ENCODE results near the gene RANGAP1.

- TF ChIP-seq, protein P1, sequence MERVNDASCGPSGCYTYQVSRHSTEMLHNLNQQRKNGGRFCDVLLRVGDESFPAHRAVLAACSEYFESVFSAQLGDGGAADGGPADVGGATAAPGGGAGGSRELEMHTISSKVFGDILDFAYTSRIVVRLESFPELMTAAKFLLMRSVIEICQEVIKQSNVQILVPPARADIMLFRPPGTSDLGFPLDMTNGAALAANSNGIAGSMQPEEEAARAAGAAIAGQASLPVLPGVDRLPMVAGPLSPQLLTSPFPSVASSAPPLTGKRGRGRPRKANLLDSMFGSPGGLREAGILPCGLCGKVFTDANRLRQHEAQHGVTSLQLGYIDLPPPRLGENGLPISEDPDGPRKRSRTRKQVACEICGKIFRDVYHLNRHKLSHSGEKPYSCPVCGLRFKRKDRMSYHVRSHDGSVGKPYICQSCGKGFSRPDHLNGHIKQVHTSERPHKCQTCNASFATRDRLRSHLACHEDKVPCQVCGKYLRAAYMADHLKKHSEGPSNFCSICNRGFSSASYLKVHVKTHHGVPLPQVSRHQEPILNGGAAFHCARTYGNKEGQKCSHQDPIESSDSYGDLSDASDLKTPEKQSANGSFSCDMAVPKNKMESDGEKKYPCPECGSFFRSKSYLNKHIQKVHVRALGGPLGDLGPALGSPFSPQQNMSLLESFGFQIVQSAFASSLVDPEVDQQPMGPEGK (CRISPR knock-in tag; IDR thresholded peaks at IDR 0.05; ENCODE audit: borderline replicate concordance): no peak
- TF ChIP-seq OSR1 (CRISPR knock-in tag; IDR thresholded peaks at IDR 0.05): no peak
- no peak for TF ChIP-seq CREB5 (CRISPR knock-in tag; IDR thresholded peaks at IDR 0.05; ENCODE audit: low read depth)
- no peak for TF ChIP-seq ZFP30 (CRISPR knock-in tag; IDR thresholded peaks at IDR 0.05)
- TF ChIP-seq CSDC2 (CRISPR knock-in tag; IDR thresholded peaks at IDR 0.05): no peak
- TF ChIP-seq RARB (CRISPR knock-in tag; IDR thresholded peaks at IDR 0.05): no peak
- TF ChIP-seq ARNTL (CRISPR knock-in tag; IDR thresholded peaks at IDR 0.05; ENCODE audit: borderline replicate concordance, low read depth): no peak
- TF ChIP-seq ISL1 (CRISPR knock-in tag; IDR thresholded peaks at IDR 0.05): no peak
- no peak for TF ChIP-seq ZFP3 (CRISPR knock-in tag; IDR thresholded peaks at IDR 0.05)
- no peak for TF ChIP-seq ZNF70 (CRISPR knock-in tag; IDR thresholded peaks at IDR 0.05)
- no peak for TF ChIP-seq SNAI2 (CRISPR knock-in tag; IDR thresholded peaks at IDR 0.05)
- no peak for TF ChIP-seq GLIS3 (CRISPR knock-in tag; IDR thresholded peaks at IDR 0.05)
These were observed 16.2 kb upstream of the RANGAP1 start for GRCh38 chr22:41302021-41302767.

All from SK-N-SH treated with all-trans-retinoic acid at 6 μM for 48 hours (cell line).